Activated effector memory CD4-positive, alpha-beta T cell treated with anti-CD3 and anti-CD28 coated beads, Interleukin-2, amount 50 U/mL, for 16 hours (primary cell): ENCODE data around the gene DEPDC7.
"Not testable (repeated sequence)": the region's sequence is repeated elsewhere in the genome, so short reads cannot be mapped to it uniquely, and the experiment has no call there.

ENCODE experiments used
- DNase-seq: peaks from one replicate; pipeline ENCODE4 v3.0.0-alpha.2; 2020

DEPDC7 gene

DNA sequence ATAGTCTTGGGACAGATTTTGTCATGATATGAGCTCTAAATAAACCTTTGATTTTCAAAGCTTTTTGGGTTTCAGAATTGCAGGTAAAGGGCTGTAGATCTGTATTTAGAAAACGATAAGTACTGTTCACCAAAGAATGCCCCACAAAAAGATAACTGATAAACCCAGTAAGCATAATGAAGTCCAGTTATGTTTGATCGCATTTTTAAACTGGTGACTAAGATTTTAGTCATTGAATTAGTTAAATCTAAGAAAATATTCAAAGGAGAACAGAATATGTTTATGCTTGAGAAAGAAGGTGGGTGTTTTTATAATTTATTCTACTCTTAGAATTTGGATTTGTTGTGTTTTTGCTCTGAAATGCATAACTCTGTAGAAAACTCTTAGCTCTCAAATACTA, 11.6 kb downstream of the DEPDC7 start:
- DNase-seq = no peak

DNA sequence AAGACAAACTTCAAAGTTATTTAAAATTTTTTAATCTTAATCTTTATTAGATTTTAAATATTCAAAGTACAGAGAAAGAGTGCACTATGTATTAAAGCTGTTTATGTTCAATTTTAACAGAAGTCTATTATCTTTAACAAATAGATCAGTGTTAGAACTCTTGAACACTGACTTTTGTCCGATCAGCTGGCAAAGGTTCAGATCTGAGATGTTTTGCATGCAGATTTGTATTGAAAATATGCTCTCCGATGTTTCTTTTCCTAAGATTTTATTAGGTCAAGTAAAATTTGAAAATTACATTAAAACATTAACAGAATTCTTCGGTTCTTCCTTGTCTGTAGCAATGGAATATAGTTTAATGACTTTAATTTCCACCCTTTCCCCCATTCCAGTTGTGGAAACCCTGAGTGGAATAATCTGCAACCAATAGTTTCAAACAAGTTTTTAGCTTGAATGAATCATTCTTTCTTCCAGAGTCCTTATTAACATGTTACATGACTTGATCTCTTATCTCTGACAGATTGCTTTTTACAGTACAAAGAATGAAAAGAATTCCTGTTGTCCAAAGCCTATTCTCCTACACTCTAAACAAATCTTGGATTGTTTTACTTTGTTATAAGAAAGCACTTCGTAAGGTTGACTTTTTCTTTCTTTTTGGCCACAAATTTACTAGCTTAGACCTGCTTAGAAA, 12.3 kb downstream of the DEPDC7 start:
- no peak for DNase-seq

DNA sequence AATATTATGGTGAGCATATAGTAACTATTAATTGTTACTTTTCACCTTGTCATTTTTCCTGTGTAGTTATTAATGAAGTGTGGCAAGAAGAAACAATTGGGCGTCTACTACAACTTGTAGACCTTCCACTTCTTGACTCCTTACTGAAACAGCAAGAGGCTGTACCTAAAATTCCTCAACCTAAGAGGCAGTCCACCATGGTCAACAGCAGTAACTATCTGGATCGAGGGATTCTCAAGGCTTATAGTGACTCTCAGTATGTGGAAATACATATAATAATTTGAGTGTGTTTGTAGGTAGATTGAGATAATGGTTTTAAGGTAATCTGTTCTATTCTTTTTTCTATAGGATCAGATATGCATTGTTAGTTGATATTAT, 12.8 kb downstream of the DEPDC7 start:
- no peak for DNase-seq

DNA sequence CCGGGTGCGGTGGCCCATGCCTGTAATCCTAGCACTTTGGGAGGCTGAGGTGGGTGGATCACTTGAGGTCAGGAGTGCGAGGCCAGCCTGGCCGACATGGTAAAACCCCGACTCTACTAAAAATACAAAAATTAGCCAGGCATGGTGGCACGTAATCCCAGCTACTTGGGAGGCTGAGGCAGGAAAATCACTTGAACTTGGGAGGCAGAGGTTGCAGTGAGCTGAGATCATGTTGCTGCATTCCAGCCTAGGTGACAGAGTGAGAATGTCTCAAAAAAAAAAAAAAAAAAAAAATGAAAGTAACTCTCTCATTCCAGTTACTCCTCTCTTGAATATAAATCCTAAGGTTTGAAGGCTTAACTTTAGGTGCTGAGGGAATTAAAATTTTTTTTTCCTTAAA, 13.5 kb downstream of the DEPDC7 start:
- DNase-seq = not testable (repeated sequence)

DNA sequence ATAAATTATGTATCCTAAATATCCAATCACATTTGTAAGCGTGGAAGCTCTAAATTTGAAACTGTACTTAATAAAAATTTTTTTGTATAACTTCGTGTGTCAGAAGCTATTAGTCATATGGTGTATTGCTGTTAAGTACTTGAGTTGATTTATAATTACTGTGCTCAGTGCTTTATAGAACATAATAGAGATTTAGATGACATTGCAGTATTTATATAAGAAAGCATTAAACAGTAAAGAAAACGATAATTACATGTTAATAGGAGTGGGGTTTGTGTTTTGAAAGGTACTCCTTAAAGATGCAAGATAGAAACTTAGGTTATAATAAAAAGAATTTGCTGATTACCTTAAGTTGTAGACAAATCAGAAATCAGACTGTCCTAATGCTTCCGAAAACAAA, 17.8 kb downstream of the DEPDC7 start:
- no peak for DNase-seq

DNA sequence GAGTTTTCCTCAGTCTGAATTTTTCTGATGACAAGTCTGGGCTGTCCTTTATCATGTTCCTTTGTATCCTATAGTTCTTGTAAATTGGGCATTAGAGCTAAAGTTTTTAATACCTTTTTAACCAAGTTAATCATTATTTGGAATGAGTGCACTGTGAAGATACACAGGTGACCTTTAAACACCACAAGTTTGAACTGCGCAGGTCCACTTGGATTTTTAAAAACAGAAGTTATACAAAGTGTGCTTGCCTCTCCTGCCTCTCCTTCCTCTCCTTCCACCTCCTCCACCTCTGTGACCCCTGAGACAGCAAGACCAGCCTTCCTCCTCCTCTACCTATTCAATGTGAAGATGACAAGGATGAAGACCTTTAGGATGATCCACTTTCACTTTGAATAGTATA, 19.3 kb downstream of the DEPDC7 start:
- no peak for DNase-seq

DNA sequence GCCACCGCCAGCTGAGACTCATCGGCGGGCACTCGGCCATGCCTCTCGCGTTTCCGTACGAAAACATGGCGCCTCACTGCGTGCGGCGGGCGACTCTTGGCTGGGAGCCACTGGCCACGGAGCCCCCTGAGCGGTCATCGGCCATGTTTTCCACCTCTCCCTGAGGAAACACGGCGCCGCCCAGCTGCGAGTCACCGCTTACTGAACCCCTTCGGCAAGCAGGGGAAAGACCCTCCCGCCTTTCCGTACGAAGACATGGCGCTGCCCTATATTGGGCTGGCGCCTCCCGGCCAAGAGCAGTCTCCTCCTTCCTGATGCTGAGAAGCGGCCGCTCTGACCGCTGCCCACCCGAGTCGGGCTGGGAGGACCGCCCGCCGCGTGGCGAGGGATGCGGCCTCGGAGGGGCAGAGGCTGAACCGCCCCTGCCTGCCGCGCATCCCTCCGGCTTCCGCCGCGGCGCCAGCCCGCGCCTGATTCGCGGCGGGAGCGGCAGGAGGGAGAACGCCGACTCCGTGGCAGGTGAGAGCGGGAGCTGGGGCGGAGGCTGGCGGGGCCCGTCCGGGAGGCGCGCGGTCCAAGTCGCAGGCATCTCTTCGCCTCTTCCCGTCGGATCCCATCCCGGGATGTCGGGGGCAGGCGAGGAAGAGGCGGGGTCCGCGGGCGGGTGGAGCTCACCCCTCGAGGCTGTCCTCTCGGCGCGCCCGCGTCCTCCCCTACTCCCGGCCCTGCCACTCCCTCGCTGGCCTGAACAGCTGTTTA, 23.8 kb downstream of the DEPDC7 start, which contains the start of gene TCP11L1:
Gene TCP11L1, plus strand, starts transcription at position 299 of the 759 bp plus-strand sequence. CDS start 4,202 bp downstream, outside the sequence.
- DNase-seq = peak; percentile 94

DNA sequence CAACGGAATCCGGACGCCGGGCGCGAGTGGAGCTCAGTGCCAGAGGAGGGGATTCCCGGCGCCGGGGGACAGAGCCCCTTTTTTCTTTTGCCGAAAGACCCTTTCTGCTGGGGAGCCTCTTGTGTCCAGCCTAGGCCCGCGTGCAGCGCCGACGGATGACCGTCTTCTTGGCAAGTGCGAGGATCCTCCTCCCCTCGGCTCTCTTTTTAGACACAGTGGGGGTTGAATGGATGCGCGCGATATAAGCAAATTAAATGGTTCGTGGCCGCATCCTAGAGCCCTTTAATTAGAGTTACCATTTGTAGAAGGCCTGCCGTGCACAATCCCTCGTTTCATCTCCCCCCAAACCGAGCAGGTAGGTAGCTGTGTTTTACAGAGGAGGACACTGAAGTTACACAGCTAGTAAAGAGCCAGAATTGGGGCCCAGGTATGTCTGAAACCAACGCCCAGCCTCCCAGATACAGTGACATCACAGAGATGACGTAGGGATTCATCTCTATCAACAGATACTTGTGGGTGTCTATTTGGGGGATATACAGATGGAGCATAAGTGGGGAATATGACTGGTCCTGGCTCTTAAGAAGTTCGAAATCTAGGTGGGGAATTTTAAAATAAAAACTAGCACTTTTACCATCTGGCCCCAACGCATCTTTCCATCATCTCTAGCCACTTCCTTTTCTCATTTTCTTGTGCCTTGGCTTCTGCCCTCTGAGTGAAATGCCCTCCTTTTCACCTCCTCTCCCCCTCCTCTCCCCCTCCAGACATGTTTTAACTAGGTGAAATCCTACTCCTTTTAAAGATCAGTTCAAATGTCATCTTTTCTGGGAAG, 24.6 kb downstream of the DEPDC7 start:
- DNase-seq = peak; percentile 71

DNA sequence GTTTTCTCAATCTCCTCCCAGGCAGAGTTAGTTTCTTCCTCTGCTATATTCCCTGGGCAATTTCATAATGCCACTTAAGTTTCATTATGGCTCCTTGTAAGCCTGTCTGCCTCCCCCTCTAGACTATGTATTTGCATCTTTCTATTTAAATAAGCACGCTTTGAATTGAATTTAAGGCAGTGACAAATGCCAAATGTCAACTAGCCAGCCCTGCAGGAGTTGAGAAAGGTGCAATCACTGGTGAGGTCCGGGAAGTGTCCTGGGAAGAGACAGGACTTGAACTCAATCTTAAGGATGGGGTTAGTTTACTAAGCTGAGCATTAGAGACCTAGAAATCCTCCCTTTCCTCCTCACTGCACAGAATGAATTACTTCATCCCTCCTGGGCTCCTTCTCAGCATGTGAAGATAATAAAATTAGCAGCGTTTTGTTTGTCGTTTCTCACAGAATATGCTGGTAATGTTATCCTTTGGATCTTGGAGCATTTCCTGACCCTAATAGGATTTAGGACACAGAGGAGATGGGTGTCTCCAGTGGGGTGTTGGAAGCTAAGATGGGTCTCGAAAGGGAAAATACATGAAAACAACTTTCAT, 25.3 kb downstream of the DEPDC7 start:
- no peak for DNase-seq

DNA sequence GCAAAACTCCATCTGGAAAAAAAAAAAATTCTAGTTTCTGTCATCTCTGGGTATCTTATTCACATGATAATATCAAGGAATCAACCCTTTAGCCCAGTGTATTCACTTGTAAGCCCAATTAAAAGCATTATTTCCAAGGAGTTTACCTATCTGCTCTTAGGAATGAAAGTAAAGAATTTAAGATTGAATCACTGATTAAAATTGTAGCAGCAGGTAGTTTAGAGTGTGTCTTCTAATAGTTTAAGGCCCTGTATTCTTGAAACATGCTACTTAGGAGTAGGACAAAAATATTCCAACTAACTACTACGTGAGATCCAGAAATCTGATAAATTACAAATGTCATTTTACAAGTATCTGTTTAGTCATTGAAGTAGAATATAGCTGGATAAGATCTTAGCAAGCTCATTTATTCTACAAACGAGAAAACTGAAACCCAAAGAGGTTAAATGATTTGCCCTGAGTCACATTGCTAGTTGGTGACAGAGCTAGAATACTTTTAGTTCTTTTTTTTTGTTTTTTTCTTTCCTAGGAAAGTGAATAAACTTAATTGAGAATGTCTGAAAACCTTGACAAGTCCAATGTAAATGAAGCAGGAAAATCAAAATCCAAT, 27.6 kb downstream of the DEPDC7 start:
- DNase-seq = no peak

DNA sequence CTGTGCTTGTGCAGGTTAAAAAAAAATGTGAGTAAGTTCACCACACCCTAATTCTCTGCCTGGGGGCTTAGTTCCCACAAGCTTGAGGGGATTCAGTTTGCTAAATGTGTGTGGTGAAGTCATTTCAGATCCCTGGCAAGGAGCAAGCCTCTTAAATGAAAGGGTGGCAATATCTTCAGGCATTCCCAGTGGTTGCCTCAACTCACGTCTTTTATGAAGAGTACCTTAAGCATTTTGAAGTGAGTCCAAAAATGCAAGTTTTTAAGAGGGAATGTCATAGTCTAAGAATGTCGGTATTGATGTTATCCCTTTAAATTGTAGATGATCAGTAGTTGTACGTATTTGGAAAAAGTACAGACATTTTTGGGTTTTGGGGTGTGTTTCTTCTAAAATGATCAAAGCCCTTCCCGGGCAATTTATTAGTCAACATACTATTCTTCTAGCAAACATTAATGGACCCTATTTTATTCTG, 28.6 kb downstream of the DEPDC7 start:
- no peak for DNase-seq

DNA sequence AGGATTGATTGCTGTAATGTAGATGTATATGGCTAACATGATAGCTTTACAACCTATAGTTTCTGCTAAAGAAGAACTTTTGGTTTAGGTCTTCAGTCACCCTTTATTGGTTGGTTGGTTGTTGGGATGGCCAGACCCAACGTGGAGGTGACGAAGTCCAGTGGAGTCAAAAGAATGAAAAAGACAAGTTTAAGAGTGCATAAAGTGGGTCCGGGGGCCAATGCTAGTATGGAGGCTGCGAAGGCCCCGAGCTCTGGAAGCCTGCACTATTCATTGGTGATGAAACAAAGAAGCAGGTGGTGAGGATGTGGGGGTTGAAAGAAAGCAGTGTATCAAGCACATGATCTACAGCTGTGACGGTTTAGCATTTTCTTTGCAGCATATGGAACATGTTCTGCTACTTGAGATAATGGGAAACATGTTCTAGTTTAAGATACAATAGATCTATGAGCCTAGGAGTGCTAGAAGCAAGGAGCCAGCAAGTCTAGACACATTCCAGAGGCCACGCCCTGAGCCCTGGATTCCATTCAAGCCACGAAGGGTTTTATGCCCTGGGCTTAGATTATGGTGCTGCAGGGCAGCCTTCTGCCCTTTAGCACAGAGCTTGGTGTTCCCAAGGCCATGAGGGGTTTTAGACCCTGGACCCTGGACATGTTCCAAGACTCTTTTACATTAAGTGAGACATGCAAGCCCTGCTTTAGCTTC, 30.0 kb downstream of the DEPDC7 start:
- DNase-seq = no peak

DNA sequence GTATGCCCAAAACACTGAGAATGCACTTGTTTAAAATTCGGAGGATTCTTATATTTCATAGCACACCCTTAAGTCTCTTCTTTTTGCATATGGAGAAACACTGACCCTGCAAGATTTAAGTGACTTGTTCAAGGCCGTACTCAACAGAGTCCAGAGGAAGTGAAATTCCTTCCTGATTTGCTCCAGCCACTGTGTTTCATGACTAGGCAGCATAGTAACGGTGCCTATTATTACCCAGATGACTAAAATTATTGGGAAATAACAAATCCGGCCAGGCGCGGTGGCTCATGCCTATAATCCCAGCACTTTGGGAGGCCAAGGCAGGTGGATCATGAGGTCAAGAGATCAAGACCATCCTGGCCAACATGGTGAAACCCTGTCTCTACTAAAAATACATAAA, 33.0 kb downstream of the DEPDC7 start:
- DNase-seq = not testable (repeated sequence)

DNA sequence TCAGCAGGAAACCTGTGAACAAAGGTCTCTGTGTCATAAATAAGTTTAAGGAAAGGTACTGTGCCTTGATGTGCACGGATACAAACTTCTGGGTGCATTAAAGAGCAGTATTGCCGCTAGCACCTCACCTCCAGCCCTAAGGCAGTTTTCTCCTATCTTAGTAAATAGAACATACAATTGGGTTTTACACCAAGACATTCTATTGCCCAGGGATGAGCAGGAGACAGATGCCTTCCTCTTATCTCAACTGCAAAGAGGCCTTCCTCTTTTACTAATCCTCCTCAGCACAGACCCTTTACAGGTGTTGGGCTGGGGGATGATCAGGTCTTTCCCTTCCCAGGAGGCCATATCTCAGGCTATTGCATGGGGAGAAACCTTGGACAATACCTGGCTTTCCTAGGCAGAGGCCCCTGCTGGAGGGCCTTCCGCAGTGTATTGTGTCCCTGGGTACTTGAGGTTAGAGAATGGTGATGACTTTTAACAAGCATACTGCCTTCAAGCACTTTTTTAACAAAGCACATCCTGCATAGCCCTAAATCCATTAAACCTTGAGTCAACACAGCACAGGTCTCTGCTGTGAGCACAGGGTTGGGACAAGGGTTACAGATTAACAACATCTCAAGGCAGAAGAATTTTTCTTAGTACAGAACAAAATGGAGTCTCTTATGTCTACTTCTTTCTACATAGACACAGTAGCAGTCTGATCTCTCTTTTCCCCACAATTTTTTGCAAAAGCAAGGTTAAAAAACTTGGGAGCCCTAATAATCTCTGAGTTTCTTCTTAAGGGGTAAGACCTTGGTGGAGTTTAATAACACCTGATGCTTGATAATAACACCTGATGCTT, 34.1 kb downstream of the DEPDC7 start:
- DNase-seq = not testable (repeated sequence)

DNA sequence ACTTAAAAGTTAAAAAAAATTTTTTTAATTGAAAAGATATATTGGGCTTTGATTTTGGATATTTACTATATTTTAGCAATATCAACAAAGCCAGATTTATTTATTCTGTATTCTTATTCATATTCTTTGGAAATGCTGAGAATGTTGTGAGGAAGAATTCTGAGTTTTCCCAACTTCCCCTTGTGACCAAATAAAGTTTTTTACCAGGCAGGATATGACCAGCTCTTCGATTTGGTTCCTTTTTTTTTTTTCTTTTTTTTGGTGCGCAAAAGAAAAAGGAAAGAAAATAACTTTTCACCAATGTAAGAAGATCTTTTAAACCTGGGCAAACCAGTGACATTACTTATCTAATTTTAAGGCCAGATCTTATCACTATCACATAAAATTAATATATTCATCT, 36.6 kb downstream of the DEPDC7 start:
- DNase-seq = no peak

DNA sequence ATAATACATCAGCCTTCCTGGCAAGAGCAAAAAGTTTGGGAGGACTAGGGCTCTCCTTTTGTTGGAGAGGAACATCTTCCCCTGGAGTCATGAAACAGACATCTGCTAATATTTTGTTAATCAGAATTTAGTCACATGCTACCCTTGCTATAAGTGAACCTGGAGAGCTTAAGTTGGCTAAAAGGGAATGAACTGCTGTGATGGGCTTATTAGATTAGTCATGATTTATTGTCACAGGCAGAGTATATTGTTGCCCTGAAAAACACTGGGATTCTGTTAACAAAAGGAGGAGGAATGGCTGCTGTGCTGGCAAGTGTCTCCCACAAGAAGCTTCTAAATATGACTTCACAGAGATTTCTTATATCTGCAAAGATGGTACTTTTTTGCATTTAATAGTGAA, 39.7 kb downstream of the DEPDC7 start:
- DNase-seq = no peak

DNA sequence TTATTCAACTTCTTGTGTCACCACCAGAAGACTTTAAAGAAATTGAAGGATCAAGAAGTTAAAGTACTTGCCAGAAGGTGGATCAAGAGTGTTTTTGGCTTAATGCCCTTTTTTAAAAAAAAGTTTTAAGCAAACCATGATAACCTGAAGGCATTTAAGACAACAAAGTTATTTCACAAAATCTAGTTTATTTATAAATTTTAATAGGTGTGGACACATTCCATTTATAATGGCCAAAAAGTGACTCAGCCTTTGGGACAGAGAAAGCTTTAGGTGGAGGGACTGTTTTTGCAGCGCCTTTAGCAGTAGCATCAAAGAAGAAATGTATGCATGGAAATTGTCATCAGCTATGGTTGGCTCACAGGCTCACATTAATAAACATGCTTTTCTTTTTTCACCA, 41.6 kb downstream of the DEPDC7 start:
- DNase-seq = no peak

DNA sequence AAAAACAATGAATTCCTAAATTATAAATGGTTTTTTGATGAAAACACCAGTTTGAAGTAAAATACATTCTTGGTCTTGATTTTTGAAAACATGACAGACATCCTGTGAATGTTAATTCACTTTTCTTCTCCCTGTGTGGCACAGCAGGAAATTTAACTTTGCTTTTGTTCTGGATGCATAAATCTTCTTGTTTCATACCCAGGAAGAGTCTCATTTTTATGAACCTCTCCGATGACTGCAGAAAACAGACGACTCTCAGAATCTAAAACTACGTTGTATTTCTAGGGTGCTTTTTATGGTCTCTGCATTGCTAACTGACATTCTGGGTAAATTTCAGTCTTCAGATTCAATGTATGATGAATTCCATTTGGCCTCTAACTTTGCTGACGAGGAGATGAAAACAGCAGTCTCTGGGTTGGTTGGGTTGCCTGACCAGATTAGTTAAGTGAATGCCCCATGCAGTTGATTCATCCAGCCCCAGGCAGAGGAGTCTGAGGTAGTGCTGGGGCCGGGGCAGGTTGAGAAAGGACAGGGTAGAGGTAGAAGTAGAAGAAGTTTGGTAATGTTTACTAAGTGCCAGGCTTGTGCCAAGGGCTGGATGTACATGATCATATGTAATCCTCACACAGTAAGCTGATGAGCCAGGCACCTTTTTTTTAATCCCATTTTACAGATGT, 43.8 kb downstream of the DEPDC7 start:
- DNase-seq = no peak

DNA sequence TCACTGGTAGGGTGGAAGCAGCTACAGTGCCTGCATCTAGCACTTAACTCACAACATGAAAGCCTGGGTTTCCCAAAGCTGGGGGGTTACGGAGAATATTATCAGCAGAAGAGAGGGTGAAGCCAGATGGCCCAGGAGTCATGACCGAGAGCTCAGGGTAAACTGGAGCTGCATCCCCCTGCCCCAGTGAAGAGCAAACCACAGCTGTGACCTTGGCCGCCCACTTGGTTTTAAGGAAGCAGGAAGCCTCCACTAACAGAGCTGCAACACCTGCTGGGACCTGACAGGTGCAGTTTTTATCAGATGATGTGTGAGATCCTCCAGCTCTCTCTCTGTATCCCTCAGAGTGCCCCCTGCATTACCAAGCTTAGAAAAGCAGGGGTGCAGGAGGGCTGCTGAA, 44.6 kb downstream of the DEPDC7 start:
- no peak for DNase-seq

DNA sequence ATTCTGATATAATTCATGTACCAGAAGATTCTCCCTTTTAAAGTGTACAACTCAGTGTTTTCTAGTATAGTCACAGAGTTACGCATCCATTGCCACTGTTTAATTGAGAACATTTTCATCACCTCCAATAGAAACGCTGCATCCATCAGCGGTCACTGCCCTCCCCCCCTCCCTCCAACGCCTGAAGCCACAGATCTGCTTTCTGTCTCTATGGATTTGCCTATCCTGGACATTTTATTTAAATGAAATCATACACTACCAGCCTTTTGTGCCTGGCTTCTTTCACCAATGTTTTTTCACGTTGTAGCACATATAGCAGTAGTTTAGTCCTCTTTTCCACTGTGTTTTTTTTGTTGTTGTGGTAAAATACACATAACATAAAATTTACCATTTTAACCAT, 46.5 kb downstream of the DEPDC7 start:
- DNase-seq = no peak
